ENCODE data around the gene ANTXR1.

ANTXR1 gene

DNA sequence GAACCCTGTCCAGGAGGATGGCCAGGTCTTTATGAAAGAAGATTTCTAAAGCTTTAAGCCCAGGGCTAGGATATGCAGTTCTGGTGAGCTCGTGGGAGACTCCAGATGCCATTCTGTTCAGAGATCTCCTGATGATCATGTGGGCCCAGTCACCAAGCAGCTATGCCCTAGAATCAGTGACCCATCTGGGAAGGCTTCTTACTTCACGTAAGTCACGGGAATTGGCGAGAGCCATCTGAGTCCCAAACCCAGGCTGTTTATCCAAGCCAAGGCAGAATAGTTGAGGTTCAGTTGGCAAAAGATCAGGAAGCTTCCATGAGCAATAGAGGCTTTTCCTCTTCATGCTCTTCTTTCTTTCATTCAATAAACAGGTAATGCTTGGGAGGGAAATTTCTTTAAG, 23.9 kb downstream of the ANTXR1 start:
- no peak for DNase-seq

GRCh38 chr2:69041214-69041613, 28.2 kb downstream of the ANTXR1 start:
- no peak for DNase-seq

- no peak for DNase-seq
Observed at GRCh38 chr2:69043736-69044400, 30.9 kb downstream of the ANTXR1 start.

DNA sequence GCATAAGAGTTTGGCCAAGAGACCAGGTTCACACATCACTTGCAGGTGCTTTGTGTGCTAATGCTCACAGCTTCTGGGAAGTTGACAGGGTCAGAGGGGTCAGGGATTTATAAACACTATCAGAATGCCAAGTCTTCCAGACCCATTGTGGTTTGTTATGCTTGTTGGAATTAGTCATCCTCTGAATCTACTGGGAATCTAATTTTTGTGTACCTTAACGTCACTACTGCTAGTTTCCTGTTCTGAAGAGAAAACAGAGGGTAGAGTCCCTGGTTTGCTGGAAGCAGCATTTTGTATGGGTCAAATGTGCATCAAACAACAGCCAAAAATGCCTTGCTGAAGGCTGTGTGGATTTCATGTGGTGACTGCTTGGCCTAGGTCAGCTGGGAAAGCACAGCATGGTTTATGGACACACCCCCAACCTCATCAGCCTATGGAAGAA, 33.3 kb downstream of the ANTXR1 start:
- no peak for DNase-seq

- no peak for DNase-seq
Observed at GRCh38 chr2:69047625-69048145, 34.7 kb downstream of the ANTXR1 start.

DNA sequence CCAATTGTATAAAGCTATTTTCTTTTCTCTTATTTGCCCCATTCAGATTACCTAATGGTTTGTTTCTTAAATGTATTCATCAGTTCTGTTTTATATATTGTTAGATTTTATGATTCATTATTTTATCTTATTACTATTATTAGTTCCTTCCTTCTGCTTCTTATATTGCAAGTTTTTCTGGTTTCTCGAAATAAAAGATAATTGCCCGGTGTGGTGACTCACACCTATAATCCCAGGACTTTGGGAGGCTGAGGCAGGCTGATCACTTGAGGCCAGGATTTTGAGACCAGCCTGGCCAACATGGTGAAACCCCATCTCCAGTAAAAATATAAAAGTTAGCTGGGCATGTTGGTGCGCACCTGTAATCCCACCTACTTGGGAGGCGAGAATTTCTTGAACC, 37.8 kb downstream of the ANTXR1 start:
- no peak for DNase-seq

DNA sequence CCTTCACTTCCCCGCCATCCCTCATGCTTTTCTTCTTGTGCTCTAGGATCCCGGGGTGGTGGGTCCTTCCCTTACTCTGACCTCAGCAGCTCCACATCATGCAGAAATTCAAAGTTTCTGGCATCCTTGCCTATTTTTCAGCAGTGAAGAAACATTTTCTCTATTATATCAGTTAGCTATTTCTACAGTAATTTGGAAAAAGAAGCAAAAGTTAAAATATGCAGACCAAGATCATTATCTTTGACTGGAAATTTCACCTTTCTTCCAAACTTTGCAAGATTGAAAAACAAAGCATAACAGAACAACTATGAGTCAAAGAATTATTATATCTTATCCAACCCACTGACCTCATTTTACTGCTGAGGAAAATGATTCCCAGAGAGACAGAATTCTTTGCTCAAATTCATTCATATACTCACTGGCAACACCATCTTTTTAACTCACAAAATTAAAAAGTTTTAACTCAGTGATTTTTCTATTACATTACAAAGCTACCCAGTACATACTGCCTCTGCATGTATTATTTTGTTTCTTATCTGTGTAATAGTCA, 40.5 kb downstream of the ANTXR1 start:
- no peak for DNase-seq

DNA sequence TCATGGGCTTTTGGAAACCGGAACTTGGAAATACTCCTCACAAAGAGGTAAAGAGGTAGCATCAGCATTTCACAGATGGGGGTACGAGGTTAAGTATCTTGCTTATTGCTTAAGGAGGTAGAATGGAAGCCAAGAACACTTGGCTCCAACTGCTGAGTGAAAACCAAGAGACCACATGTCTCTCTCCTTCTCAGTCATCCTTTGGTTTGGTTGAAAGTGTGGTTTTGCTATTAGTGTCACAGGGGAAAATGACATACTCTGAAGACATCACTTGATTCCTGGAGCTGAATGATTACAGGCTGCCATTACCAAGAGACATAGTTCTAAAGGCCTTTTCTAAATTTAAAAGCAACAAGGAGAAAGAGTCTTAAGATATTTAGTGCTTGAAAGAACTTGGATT, 41.5 kb downstream of the ANTXR1 start:
- no peak for DNase-seq

DNA sequence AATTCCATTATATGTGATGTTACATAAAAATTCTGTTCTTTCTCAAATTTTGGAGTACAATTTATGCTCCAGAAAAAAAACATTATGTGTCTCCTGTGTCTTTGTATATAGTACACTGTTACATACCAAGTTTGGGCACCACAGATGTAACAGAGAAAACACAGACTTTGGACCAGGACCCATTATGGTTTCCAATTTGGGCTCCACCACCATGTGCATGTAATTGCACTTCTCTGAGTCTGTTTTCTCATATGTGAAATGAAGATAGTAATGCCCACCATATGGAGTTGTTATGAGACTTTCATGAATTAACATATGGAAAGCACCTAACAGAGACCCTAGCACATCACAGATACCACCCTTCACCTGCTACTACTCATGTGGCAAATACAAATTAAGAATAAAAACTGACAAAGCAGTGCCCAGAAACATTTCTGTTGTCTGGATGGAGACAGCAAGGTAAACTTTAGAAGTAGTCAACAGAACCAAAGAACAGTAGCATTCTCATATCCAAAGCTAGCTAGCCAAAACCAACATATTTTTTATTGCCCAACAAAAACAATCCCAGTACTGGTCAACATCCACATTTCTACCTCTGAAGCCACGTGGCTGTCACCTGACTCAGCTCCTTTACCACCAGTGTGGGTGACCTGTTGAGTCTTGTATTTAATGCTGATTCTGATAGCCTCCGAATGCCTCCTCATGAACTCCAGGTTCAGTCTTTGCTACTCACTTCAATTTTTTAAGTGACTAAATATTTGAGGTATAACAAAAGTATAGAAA, 42.9 kb downstream of the ANTXR1 start:
- DNase-seq: no peak

DNA sequence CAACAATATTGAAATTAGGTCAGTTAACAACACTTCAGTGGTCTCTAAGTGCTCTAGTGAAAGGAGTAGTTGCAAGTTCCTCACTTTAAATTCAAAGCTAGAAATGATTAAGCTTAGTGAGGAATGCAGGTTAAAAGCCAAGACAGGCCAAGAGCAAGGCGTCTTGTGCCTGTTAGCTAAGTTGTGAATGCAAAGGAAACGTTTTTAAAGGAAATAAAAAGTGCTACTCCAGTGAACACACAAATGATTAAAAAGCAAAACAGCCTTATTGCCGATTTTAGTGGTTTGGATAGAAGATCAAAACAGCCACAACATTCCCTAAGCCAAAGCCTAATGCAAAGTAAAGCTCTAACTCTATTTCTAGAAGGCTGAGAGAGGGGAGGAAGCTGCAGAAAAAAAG, 44.7 kb downstream of the ANTXR1 start:
- DNase-seq: no peak

DNA sequence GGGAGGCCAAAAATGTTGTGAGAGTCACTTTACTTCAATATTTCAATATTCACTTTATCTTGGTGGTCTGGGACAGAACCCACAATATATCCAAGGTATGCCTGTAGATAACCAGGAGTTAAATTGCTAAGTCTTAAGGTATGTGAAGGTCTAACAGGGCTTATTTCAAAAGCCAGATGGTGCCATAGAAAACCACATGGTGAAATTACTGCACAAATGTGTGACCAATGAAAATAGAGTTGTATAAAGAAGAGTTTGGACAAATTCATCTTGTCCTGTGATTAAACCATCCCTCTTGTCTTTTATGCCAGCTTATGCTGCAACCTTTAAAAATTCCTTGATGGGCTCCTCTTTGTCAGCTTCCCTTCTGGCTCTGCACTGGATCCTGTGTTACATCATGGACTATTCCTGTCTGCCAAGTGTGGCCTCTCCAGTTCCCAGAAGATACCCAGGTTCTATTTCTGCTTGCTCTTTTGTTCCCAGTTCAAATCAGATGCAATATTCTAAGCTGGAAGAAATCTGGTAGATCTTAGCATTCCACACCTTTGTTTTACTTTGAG, 46.8 kb downstream of the ANTXR1 start:
- no peak for DNase-seq

DNA sequence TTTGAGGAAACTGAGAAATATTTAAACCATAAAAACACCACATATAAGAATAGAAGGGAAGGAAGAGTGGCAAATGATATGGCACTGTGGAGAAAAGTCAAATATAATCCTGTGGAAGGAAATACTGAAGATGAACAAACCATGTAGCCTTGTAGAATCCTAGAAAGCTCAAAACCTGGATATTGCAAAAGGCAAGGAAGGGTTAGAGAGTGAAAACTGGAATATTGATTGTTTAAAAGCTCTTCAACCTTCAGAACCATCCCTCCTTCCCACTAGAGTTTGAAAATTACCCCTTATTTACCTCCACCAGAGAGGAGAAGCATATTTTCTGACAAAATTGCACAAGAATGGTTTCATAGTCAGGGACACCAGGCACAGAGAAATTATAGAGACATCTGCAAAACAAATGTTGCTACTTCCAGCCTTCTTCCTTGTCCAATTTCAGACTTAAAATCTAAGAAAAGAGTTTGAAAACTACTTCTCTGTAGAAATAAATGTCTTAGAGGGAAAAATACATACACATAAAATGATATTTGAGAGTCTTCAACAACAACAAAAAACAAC, 48.0 kb downstream of the ANTXR1 start:
- no peak for DNase-seq

DNA sequence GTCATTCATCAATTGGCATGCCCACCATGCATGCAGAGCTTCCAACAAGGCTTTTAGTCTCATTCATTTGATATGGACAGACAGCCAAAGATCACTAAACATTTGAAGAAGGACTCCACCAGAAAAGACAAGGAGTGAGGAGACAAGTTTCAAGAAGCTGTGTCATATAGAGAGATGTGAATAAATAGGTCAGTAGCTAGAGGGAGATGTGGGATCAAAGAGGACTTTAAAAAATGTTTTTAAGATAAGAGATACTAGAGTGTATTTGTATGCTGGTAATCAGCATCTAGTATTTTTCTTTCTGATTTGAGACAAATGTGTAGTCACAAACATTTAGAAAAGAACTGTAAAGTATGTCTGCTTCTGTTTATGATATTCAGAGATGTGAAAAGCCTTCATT, 48.5 kb downstream of the ANTXR1 start:
- no peak for DNase-seq

DNA sequence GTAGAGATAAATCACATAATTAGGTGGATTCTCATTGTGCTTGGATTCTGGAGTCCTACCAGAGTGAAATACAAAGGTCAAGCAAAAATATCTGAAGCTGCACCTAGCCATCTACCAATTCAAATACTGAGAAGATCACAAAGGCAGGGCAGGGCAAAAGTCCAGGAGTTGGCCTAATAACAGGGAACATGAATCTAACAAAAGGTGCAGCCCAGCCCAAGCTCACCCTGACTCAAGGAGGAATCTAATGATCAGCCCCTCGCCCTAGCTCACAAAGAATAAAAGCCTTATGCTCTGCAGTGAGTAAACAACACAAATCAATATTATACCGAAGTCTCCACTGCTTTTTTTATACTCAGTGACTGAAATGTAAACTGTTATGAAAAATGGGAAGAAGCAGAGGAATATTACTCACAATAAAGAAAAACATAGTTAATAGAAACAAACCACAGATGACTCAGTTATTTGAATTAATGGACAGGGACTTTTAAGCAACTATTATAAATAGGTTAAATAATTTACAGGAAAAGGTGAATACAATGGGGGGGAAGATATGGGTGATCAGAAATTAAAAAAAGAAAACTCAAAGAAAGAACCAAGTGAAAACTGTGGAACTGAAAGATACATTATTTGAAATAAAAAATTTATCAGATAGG, 49.5 kb downstream of the ANTXR1 start:
- DNase-seq: no peak

GRCh38 chr2:69065735-69066336, 52.9 kb downstream of the ANTXR1 start:
- no peak for DNase-seq

- DNase-seq: no peak
Observed at GRCh38 chr2:69067026-69067630, 54.1 kb downstream of the ANTXR1 start.

GRCh38 chr2:69067866-69068265, 54.9 kb downstream of the ANTXR1 start:
- DNase-seq: no peak

GRCh38 chr2:69070969-69071368, 58.0 kb downstream of the ANTXR1 start:
- DNase-seq: no peak

GRCh38 chr2:69073928-69074570, 61.1 kb downstream of the ANTXR1 start:
- DNase-seq: no peak

DNA sequence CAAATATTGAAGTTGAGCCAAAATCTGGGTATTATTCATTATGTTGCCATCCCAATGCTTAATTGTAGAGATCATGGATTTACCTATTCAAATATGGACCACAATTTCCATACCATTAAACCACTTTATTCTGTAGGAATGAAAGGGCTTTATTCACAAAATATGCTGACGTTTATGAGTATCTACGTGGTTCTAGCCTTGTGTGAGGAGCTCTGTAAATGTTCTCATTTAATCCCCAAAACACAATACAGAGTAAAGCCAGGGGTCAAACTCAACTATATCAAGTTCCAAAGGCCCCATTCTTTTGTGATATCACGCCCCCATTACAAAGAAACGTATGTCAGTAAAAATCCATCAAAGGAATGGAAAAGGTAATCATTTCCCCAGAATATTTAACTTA, 61.9 kb downstream of the ANTXR1 start:
- no peak for DNase-seq

GRCh38 chr2:69075486-69075885, 62.5 kb downstream of the ANTXR1 start:
- DNase-seq: no peak
